ENCODE data around the gene SRRM4.

Gene SRRM4

GRCh38 chr12:119147847-119148448 is 166.6 kb downstream of the SRRM4 start:
- peaks cover 5% of the 10 kb centered on the region for H3K27me3 ChIP-seq (ENCODE audit: control insufficient read depth, insufficient read depth, low read length)
- H3K4me1 ChIP-seq (ENCODE audit: control insufficient read depth, insufficient read depth, low read length), result no peaks in the 10 kb centered on the region
- no peaks in the 10 kb centered on the region for H3K36me3 ChIP-seq (ENCODE audit: control insufficient read depth, insufficient read depth, low read length)
- no peaks in the 10 kb centered on the region for H3K9me3 ChIP-seq (ENCODE audit: control insufficient read depth, low read length)
- H3K9ac ChIP-seq (ENCODE audit: low read length), result no peak overlapping the region
- H3K4me3 ChIP-seq (ENCODE audit: low read length), result no peak overlapping the region

- Histone ChIP-seq H3K36me3 (ENCODE audit: control insufficient read depth, insufficient read depth, low read length) (no peaks in the 10 kb centered on the region), H3K27me3 (ENCODE audit: control insufficient read depth, insufficient read depth, low read length) (peaks cover 5% of the 10 kb centered on the region), H3K4me1 (ENCODE audit: control insufficient read depth, insufficient read depth, low read length) (no peaks in the 10 kb centered on the region), H3K4me3 (ENCODE audit: low read length) (no peak overlapping the region), H3K9me3 (ENCODE audit: control insufficient read depth, low read length) (no peaks in the 10 kb centered on the region), H3K9ac (ENCODE audit: low read length) (no peak overlapping the region)
These were observed 167.9 kb downstream of the SRRM4 start for GRCh38 chr12:119149270-119149669.

GRCh38 chr12:119151445-119152026 is 170.2 kb downstream of the SRRM4 start:
- Histone ChIP-seq H3K9me3 (ENCODE audit: control insufficient read depth, low read length) (no peaks in the 10 kb centered on the region), H3K4me3 (ENCODE audit: low read length) (no peak overlapping the region), H3K9ac (ENCODE audit: low read length) (no peak overlapping the region), H3K4me1 (ENCODE audit: control insufficient read depth, insufficient read depth, low read length) (no peaks in the 10 kb centered on the region), H3K36me3 (ENCODE audit: control insufficient read depth, insufficient read depth, low read length) (no peaks in the 10 kb centered on the region), H3K27me3 (ENCODE audit: control insufficient read depth, insufficient read depth, low read length) (no peaks in the 10 kb centered on the region)

GRCh38 chr12:119153477-119154434 is 172.4 kb downstream of the SRRM4 start:
- Histone ChIP-seq H3K27me3 (ENCODE audit: control insufficient read depth, insufficient read depth, low read length) (no peaks in the 10 kb centered on the region), H3K36me3 (ENCODE audit: control insufficient read depth, insufficient read depth, low read length) (no peaks in the 10 kb centered on the region), H3K4me1 (ENCODE audit: control insufficient read depth, insufficient read depth, low read length) (no peaks in the 10 kb centered on the region), H3K9me3 (ENCODE audit: control insufficient read depth, low read length) (no peaks in the 10 kb centered on the region), H3K9ac (ENCODE audit: low read length) (no peak overlapping the region), H3K4me3 (ENCODE audit: low read length) (no peak overlapping the region)

DNA sequence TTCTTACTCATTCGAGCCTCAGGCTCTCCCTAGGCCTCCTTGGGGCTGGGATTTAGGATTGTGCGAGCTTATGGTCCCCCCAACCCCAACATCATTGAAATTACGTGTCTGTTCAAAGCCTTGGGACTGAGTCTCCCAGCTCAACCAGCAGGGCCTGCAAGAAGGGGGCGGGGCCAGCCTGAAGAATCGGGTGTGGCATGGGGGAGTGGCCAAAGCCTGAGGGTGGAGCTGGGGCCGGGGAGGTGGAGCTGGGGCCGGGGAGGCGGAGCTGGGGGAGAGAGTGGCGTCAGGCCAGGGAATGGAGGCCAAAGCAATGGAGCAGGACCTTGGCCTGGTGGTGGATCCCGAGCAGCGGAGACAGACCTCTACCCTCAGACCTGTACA is 173.1 kb downstream of the SRRM4 start:
- no peaks in the 10 kb centered on the region for H3K9me3 ChIP-seq (ENCODE audit: control insufficient read depth, low read length)
- H3K4me1 ChIP-seq (ENCODE audit: control insufficient read depth, insufficient read depth, low read length), result no peaks in the 10 kb centered on the region
- H3K27me3 ChIP-seq (ENCODE audit: control insufficient read depth, insufficient read depth, low read length), result no peaks in the 10 kb centered on the region
- H3K9ac ChIP-seq (ENCODE audit: low read length), result no peak overlapping the region
- H3K4me3 ChIP-seq (ENCODE audit: low read length), result no peak overlapping the region
- H3K36me3 ChIP-seq (ENCODE audit: control insufficient read depth, insufficient read depth, low read length), result no peaks in the 10 kb centered on the region

DNA sequence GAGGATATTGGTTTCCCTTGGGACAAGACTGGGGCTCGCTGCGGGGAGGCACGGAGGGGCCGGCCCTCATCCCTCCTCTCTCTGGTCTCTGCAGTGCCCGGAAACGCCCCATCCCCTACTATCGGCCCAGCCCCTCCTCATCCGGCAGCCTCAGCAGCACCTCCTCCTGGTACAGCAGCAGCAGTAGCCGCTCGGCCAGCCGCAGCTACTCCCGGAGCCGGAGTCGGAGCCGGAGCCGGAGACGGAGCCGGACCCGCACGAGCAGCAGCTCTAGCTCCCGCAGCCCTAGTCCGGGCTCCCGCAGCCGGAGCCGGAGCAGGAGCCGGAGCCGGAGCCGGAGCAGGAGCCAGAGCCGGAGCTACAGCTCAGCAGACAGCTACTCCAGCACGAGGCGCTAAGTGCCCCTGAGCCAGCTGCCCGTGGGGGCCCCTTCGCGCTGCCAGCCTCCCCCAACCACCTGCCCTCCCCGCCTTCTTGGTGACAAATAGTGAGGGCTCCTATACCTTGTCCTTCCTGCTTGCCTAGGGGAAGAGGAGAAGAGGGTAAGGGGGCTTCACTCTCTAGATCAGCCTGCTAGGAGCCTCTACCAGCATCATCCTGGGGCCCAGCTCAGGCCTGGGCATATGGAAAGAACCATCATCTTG is 175.2 kb downstream of the SRRM4 start:
- Histone ChIP-seq H3K9ac (ENCODE audit: low read length) (no peak overlapping the region), H3K9me3 (ENCODE audit: control insufficient read depth, low read length) (no peaks in the 10 kb centered on the region), H3K36me3 (ENCODE audit: control insufficient read depth, insufficient read depth, low read length) (no peaks in the 10 kb centered on the region), H3K4me3 (ENCODE audit: low read length) (no peak overlapping the region), H3K27me3 (ENCODE audit: control insufficient read depth, insufficient read depth, low read length) (no peaks in the 10 kb centered on the region), H3K4me1 (ENCODE audit: control insufficient read depth, insufficient read depth, low read length) (no peaks in the 10 kb centered on the region)

DNA sequence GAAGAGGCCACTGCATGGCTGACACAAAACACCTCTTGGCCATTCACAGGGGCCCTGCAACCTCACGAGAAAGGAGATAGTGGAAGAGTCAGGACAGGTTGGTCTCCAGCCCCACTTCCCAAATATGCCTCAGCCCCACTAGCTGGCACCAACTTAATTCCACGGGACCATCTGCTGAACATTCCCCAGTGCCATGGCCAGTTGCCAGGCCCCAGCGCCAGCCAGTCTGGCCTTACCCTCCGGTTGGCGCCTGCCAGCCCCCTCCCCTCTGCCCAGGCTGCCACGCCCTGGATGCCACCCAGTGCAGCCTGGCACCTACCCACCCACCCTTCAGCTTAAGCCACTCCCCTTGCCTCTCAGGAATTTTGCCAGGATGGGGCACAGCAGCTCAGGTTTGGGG is 176.2 kb downstream of the SRRM4 start:
- H3K4me3 ChIP-seq (ENCODE audit: low read length), result no peak overlapping the region
- H3K36me3 ChIP-seq (ENCODE audit: control insufficient read depth, insufficient read depth, low read length), result no peaks in the 10 kb centered on the region
- no peaks in the 10 kb centered on the region for H3K9me3 ChIP-seq (ENCODE audit: control insufficient read depth, low read length)
- H3K9ac ChIP-seq (ENCODE audit: low read length), result no peak overlapping the region
- no peaks in the 10 kb centered on the region for H3K4me1 ChIP-seq (ENCODE audit: control insufficient read depth, insufficient read depth, low read length)
- H3K27me3 ChIP-seq (ENCODE audit: control insufficient read depth, insufficient read depth, low read length), result no peaks in the 10 kb centered on the region

GRCh38 chr12:119157978-119158377 is 176.6 kb downstream of the SRRM4 start:
- Histone ChIP-seq H3K27me3 (ENCODE audit: control insufficient read depth, insufficient read depth, low read length) (no peaks in the 10 kb centered on the region), H3K36me3 (ENCODE audit: control insufficient read depth, insufficient read depth, low read length) (no peaks in the 10 kb centered on the region), H3K9ac (ENCODE audit: low read length) (no peak overlapping the region), H3K4me3 (ENCODE audit: low read length) (no peak overlapping the region), H3K4me1 (ENCODE audit: control insufficient read depth, insufficient read depth, low read length) (no peaks in the 10 kb centered on the region), H3K9me3 (ENCODE audit: control insufficient read depth, low read length) (no peaks in the 10 kb centered on the region)

DNA sequence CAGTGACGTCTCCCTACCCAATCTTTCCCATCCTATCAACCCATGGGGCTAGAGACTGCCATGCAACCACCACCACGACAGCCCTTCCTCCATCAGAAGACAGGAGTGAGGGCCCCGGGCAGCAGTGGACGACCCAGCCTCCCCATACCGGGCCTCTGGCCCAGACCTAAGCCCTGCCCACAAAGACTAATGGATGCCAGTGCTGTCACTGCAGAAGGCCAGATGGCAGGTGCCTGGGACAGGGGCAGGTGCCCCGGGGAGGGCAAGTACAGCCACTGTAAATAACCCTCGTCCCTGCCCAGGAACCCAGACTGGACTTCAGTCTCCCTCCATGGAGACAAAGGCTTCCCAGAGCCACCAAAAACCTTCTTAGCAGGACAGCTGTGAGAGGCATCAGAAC is 177.1 kb downstream of the SRRM4 start:
- Histone ChIP-seq H3K4me3 (ENCODE audit: low read length) (no peak overlapping the region), H3K27me3 (ENCODE audit: control insufficient read depth, insufficient read depth, low read length) (no peaks in the 10 kb centered on the region), H3K9ac (ENCODE audit: low read length) (no peak overlapping the region), H3K9me3 (ENCODE audit: control insufficient read depth, low read length) (no peaks in the 10 kb centered on the region), H3K4me1 (ENCODE audit: control insufficient read depth, insufficient read depth, low read length) (no peaks in the 10 kb centered on the region), H3K36me3 (ENCODE audit: control insufficient read depth, insufficient read depth, low read length) (no peaks in the 10 kb centered on the region)

GRCh38 chr12:119159844-119160243 is 178.5 kb downstream of the SRRM4 start:
- H3K4me3 ChIP-seq (ENCODE audit: low read length), result no peak overlapping the region
- no peaks in the 10 kb centered on the region for H3K9me3 ChIP-seq (ENCODE audit: control insufficient read depth, low read length)
- no peak overlapping the region for H3K9ac ChIP-seq (ENCODE audit: low read length)

DNA sequence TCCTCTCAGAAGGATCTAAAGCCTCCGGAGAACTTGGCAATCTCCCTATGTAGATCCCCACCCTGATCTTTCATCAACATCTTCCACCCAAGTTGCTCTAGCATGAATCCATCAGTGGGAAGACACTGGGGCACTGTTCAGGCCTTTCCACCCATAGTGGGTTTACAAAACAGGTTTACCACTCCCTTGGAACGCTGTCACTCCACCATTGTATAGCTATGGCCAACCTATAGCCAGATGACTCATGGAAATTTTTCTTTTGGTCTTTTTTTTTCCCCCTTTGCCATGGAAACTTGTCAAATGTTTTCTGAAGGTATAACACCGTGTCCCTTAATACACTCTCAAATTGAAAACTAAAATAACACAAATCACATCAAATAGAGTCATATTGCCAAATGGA is 186.6 kb downstream of the SRRM4 start:
- Histone ChIP-seq H3K9ac (ENCODE audit: low read length) (no peak overlapping the region), H3K9me3 (ENCODE audit: control insufficient read depth, low read length) (no peaks in the 10 kb centered on the region), H3K4me3 (ENCODE audit: low read length) (no peak overlapping the region), H3K27me3 (ENCODE audit: control insufficient read depth, insufficient read depth, low read length) (peaks cover 4% of the 10 kb centered on the region), H3K36me3 (ENCODE audit: control insufficient read depth, insufficient read depth, low read length) (no peaks in the 10 kb centered on the region), H3K4me1 (ENCODE audit: control insufficient read depth, insufficient read depth, low read length) (no peaks in the 10 kb centered on the region)

More at GRCh38 chr12:119159844-119160243, 178.5 kb downstream of the SRRM4 start:
- H3K36me3 ChIP-seq (ENCODE audit: control insufficient read depth, insufficient read depth, low read length), result no peaks in the 10 kb centered on the region
- H3K27me3 ChIP-seq (ENCODE audit: control insufficient read depth, insufficient read depth, low read length), result peaks cover 1% of the 10 kb centered on the region
- H3K4me1 ChIP-seq (ENCODE audit: control insufficient read depth, insufficient read depth, low read length), result no peaks in the 10 kb centered on the region

GRCh38 chr12:119168721-119169120 is 187.4 kb downstream of the SRRM4 start:
- no peak overlapping the region for H3K9ac ChIP-seq (ENCODE audit: low read length)
- no peaks in the 10 kb centered on the region for H3K36me3 ChIP-seq (ENCODE audit: control insufficient read depth, insufficient read depth, low read length)
- H3K27me3 ChIP-seq (ENCODE audit: control insufficient read depth, insufficient read depth, low read length), result peaks cover 4% of the 10 kb centered on the region
- no peaks in the 10 kb centered on the region for H3K4me1 ChIP-seq (ENCODE audit: control insufficient read depth, insufficient read depth, low read length)
- no peak overlapping the region for H3K4me3 ChIP-seq (ENCODE audit: low read length)
- H3K9me3 ChIP-seq (ENCODE audit: control insufficient read depth, low read length), result no peaks in the 10 kb centered on the region

Measured in mucosa of stomach (tissue), 1 donor.